ENCODE data around the gene TRIP6. TPM values are rescaled to one million over a fixed set of nuclear protein-coding genes. Genes with fewer than 3 reads are reported as not detected.
A peak's percentile ranks its signal among the peaks of the same experiment; 100 is the strongest.

Gene TRIP6
- total RNA-seq, 1 experiment from 2014 or later, result 140 TPM

GRCh38 chr7:100837099-100837836 is 29.9 kb upstream of the TRIP6 start:
- DNase-seq (ENCODE audit: low spot score), result peak; percentile 97
- Histone ChIP-seq H3K4me3 (ENCODE audit: low read depth, low read length, poor library complexity, severe bottlenecking) (peak overlapping the region; percentile 44), H3K27ac (ENCODE audit: low read depth, low read length, poor library complexity, severe bottlenecking) (peak overlapping the region; percentile 97), H3K4me1 (ENCODE audit: insufficient read depth, low read length, poor library complexity, severe bottlenecking) (peaks cover 17% of the 10 kb centered on the region), H3K36me3 (ENCODE audit: insufficient read depth, low read length, poor library complexity, severe bottlenecking) (no peaks in the 10 kb centered on the region), H3K27me3 (replicated peaks; ENCODE audit: insufficient read depth, low read depth, low read length, poor library complexity) (no peaks in the 10 kb centered on the region), H3K9me3 (ENCODE audit: low read depth, low read length, poor library complexity, severe bottlenecking) (no peaks in the 10 kb centered on the region)
- BruUV-seq (replicated peaks), result no TSS peak
- intact Hi-C loops (cut with micrococcal nuclease; ENCODE audit: unreplicated experiment), result no loop called here
- ChIA-PET POLR2A (ENCODE audit: low non-redundant PET) (no interaction called here), CTCF (interaction anchor here (1.0 to 1.6 kb wide), 3 partner anchors 9 to 15 kb away, joined by 3 to 8 read pairs (median 3); partner anchors contain the start of genes EPHB4 and SLC12A9)
- TF ChIP-seq CTCF (conservative IDR thresholded peaks at IDR 0.05; ENCODE audit: low read depth, low read length) (no peak), EZH2 (IDR thresholded peaks at IDR 0.05; ENCODE audit: borderline replicate concordance, low read depth, low read length, poor library complexity, severe bottlenecking) (no peak)

GRCh38 chr7:100839361-100839760 is 27.8 kb upstream of the TRIP6 start:
- Histone ChIP-seq H3K27ac (ENCODE audit: low read depth, low read length, poor library complexity, severe bottlenecking) (no peak overlapping the region), H3K27me3 (replicated peaks; ENCODE audit: insufficient read depth, low read depth, low read length, poor library complexity) (no peaks in the 10 kb centered on the region), H3K9me3 (ENCODE audit: low read depth, low read length, poor library complexity, severe bottlenecking) (no peaks in the 10 kb centered on the region), H3K4me1 (ENCODE audit: insufficient read depth, low read length, poor library complexity, severe bottlenecking) (peaks cover 17% of the 10 kb centered on the region), H3K36me3 (ENCODE audit: insufficient read depth, low read length, poor library complexity, severe bottlenecking) (no peaks in the 10 kb centered on the region), H3K4me3 (ENCODE audit: low read depth, low read length, poor library complexity, severe bottlenecking) (no peak overlapping the region)
- POLR2A ChIA-PET (ENCODE audit: low non-redundant PET), result no interaction called here
- no peak for DNase-seq (ENCODE audit: low spot score)
- CTCF ChIA-PET, result no interaction called here
- intact Hi-C loops (cut with micrococcal nuclease; ENCODE audit: unreplicated experiment), result no loop called here
- no TSS peak for BruUV-seq (replicated peaks)
- TF ChIP-seq EZH2 (IDR thresholded peaks at IDR 0.05; ENCODE audit: borderline replicate concordance, low read depth, low read length, poor library complexity, severe bottlenecking) (no peak), CTCF (conservative IDR thresholded peaks at IDR 0.05; ENCODE audit: low read depth, low read length) (no peak)

GRCh38 chr7:100840470-100841100 is 26.6 kb upstream of the TRIP6 start:
- TF ChIP-seq CTCF (conservative IDR thresholded peaks at IDR 0.05; ENCODE audit: low read depth, low read length) (no peak), EZH2 (IDR thresholded peaks at IDR 0.05; ENCODE audit: borderline replicate concordance, low read depth, low read length, poor library complexity, severe bottlenecking) (no peak)
- H3K36me3 ChIP-seq (ENCODE audit: insufficient read depth, low read length, poor library complexity, severe bottlenecking), result no peaks in the 10 kb centered on the region
- no peaks in the 10 kb centered on the region for H3K9me3 ChIP-seq (ENCODE audit: low read depth, low read length, poor library complexity, severe bottlenecking)
- BruUV-seq (replicated peaks), result no TSS peak
- intact Hi-C loops (cut with micrococcal nuclease; ENCODE audit: unreplicated experiment), result no loop called here
- ChIA-PET POLR2A (ENCODE audit: low non-redundant PET) (no interaction called here), CTCF (no interaction called here)
- no peak overlapping the region for H3K27ac ChIP-seq (ENCODE audit: low read depth, low read length, poor library complexity, severe bottlenecking)
- H3K27me3 ChIP-seq (replicated peaks; ENCODE audit: insufficient read depth, low read depth, low read length, poor library complexity), result no peaks in the 10 kb centered on the region
- H3K4me3 ChIP-seq (ENCODE audit: low read depth, low read length, poor library complexity, severe bottlenecking), result no peak overlapping the region
- no peak for DNase-seq (ENCODE audit: low spot score)
- peaks cover 14% of the 10 kb centered on the region for H3K4me1 ChIP-seq (ENCODE audit: insufficient read depth, low read length, poor library complexity, severe bottlenecking)
